NB4 (cell line): ENCODE measurements around the gene GDPD5.
A peak's percentile ranks its signal among the peaks of the same experiment; 100 is the strongest.

Experiments used
- DNase-seq: peaks from one replicate; pipeline ENCODE4 v3.0.0; 2010; ENCODE audit warnings: low read depth
- H3K4me3 ChIP-seq: one replicate; pipeline ENCODE4 v1.5.1; 2011; ENCODE audit warnings: mild to moderate bottlenecking, low read depth, low read length, moderate library complexity
- CTCF ChIP-seq: IDR thresholded peaks from one replicate; pipeline ENCODE4 v1.5.1; 2012; ENCODE audit warnings: low read depth, low read length
- MAX ChIP-seq: IDR thresholded peaks from 2 replicates; pipeline ENCODE4 v1.6.1; 2011; ENCODE audit warnings: low read depth, low read length
- MYC ChIP-seq: IDR thresholded peaks from 2 replicates; pipeline ENCODE4 v1.6.1; 2011; ENCODE audit warnings: low read depth, low read length
- POLR2A ChIP-seq: IDR thresholded peaks from 2 replicates; pipeline ENCODE4 v1.6.1; 2011; ENCODE audit warnings: mild to moderate bottlenecking; ENCODE audit not compliant: insufficient read length; ENCODE audit errors: extremely low read depth

The GDPD5 gene

GRCh38 chr11:75525433-75526191 lies at the start of gene GDPD5:
TSS of gene GDPD5 (minus strand) at chr11:75525941. CDS start at chr11:75477735, 48,206 bp downstream.
- peak; percentile 93 for DNase-seq
- H3K4me3 ChIP-seq, result peak within 1 kb of the TSS; percentile 66
- TF ChIP-seq CTCF (peak; percentile 35), POLR2A (peak; percentile 68), MAX (no peak), MYC (no peak)

GRCh38 chr11:75574698-75575602 lies 49.2 kb upstream of the GDPD5 start:
- no peak overlapping the region for H3K4me3 ChIP-seq
- DNase-seq, result no peak
- TF ChIP-seq POLR2A (no peak), CTCF (peak; percentile 1)

- TF ChIP-seq CTCF (no peak), POLR2A (no peak), MAX (no peak), MYC (no peak)
- H3K4me3 ChIP-seq, result no peak overlapping the region
- DNase-seq, result no peak
Observed at GRCh38 chr11:75572744-75573143, 47.0 kb upstream of the GDPD5 start.

- DNase-seq, result no peak
- H3K4me3 ChIP-seq, result no peak overlapping the region
- TF ChIP-seq CTCF (no peak), MYC (no peak), POLR2A (no peak), MAX (no peak)
Observed at GRCh38 chr11:75571625-75572024, 45.9 kb upstream of the GDPD5 start.

- no peak for DNase-seq
- TF ChIP-seq POLR2A (no peak), MAX (no peak), CTCF (no peak), MYC (no peak)
- H3K4me3 ChIP-seq, result no peak overlapping the region
Observed at GRCh38 chr11:75570559-75571139, 44.9 kb upstream of the GDPD5 start.
